Thyroid gland (tissue), 4 donors: ENCODE results near the gene PARD6B.

ENCODE experiments used
- CTCF ChIP-seq, 6 experiments: fragments of 200-600 bp in 3 of 6; fragments of 450-650 bp in 3 of 6; sonication (generic) in 3 of 6; IDR thresholded peaks; one replicate each; pipeline ENCODE4 v1.5.1; 2016 to 2019; ENCODE audit warnings: antibody characterized with exemption in 6 of 6, mild to moderate bottlenecking in 2 of 6, inconsistent platforms in 1 of 6, moderate library complexity in 1 of 6
- POLR2A ChIP-seq, 2 donors: fragments of 450-650 bp; IDR thresholded peaks; one replicate each; pipeline ENCODE4 v1.6.1; 2017; ENCODE audit warnings: antibody characterized with exemption in 2 of 2, mild to moderate bottlenecking in 2 of 2, moderate library complexity in 1 of 2

DNA sequence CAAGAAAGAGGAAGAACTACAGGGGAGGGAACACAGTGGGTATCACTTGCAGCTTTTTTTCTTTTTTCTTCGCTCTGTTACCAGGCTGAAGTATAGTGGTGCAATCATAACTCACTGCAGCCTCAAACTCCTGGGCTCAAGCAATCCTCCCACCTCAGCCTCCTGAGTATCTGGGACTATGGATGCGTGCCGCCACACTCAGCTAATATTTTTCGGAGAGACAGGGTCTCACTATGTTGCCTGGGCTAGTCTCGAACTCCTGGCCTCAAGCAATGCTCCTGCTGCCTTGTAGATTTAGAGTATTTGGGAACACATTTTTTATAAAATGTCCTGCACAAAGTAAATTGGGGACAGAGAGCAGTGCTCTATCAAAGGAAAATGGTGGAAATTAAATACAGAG lies 28.3 kb downstream of the PARD6B start:
- TF ChIP-seq CTCF (IDR thresholded peaks at IDR 0.05) (no peak), POLR2A (IDR thresholded peaks at IDR 0.05) (no peak)
